Measurements from ENCODE around the gene GNLY.

The GNLY gene

GRCh38 chr2:85682378-85682777, 11.8 kb upstream of the GNLY start:
- peaks cover 2% of the 10 kb centered on the region; the same call in 1 of the 2 replicates for H3K4me1 ChIP-seq (ENCODE audit: low read length)
- H3K4me2 ChIP-seq (ENCODE audit: low read length): no peak overlapping the region
- H3K4me3 ChIP-seq (ENCODE audit: low read length): no peak overlapping the region
- TF ChIP-seq CTCF (IDR thresholded peaks at IDR 0.05; ENCODE audit: low read depth, low read length): no peak
- TF ChIP-seq EZH2phosphoT487 (IDR thresholded peaks at IDR 0.05; ENCODE audit: low read depth): no peak
- no peaks in the 10 kb centered on the region for H4K20me1 ChIP-seq (ENCODE audit: insufficient read depth, low read length)
- H3K9me3 ChIP-seq (ENCODE audit: insufficient read depth, low read length): no peaks in the 10 kb centered on the region
- no peaks in the 10 kb centered on the region for H3K79me2 ChIP-seq (ENCODE audit: low read length)
- H3K27ac ChIP-seq (ENCODE audit: low read length): no peak overlapping the region
- H2AFZ ChIP-seq (ENCODE audit: low read depth, low read length): no peak overlapping the region
- peaks cover 22% of the 10 kb centered on the region for H3K27me3 ChIP-seq (ENCODE audit: low read depth, low read length)
- no peak overlapping the region for H3K9ac ChIP-seq (ENCODE audit: low read length)
- no peaks in the 10 kb centered on the region for H3K36me3 ChIP-seq (replicated peaks; ENCODE audit: low read depth, low read length)

- Histone ChIP-seq H3K27ac (ENCODE audit: low read length) (no peak overlapping the region), H3K4me2 (ENCODE audit: low read length) (no peak overlapping the region), H2AFZ (ENCODE audit: low read depth, low read length) (peak overlapping the region; percentile 59; the same call in 1 of the 2 replicates), H3K9ac (ENCODE audit: low read length) (no peak overlapping the region), H3K27me3 (ENCODE audit: low read depth, low read length) (peaks cover 22% of the 10 kb centered on the region), H4K20me1 (ENCODE audit: insufficient read depth, low read length) (no peaks in the 10 kb centered on the region), H3K4me1 (ENCODE audit: low read length) (no peaks in the 10 kb centered on the region; the same call in 1 of the 2 replicates), H3K36me3 (replicated peaks; ENCODE audit: low read depth, low read length) (no peaks in the 10 kb centered on the region), H3K9me3 (ENCODE audit: insufficient read depth, low read length) (no peaks in the 10 kb centered on the region), H3K79me2 (ENCODE audit: low read length) (no peaks in the 10 kb centered on the region), H3K4me3 (ENCODE audit: low read length) (no peak overlapping the region)
- TF ChIP-seq EZH2phosphoT487 (IDR thresholded peaks at IDR 0.05; ENCODE audit: low read depth) (no peak), CTCF (IDR thresholded peaks at IDR 0.05; ENCODE audit: low read depth, low read length) (no peak)
These were observed 9.8 kb upstream of the GNLY start for GRCh38 chr2:85684380-85684779.

- no peaks in the 10 kb centered on the region for H3K79me2 ChIP-seq (ENCODE audit: low read length)
These were observed 9.4 kb upstream of the GNLY start for GRCh38 chr2:85684806-85685205.

DNA sequence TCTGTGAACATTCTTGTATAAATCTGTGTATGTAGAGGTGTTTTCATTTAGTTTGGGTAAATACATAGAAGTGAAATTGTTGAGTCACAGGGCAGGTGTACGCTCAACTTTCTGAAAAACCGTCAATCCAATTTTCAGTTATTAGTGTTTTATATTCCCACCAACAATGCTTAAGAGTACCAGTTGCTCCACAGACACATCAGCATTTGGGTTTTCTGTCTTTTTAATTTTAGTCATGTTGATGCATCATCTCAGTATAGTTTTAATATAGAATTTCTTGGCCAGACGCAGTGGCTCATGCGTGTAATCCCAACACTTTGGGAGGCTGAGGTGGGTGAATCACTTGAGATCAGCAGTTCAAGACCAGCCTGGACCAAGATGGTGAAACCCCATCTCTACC, 3.2 kb upstream of the GNLY start:
- Histone ChIP-seq H3K79me2 (ENCODE audit: low read length) (no peaks in the 10 kb centered on the region), H3K9me3 (ENCODE audit: insufficient read depth, low read length) (no peaks in the 10 kb centered on the region), H2AFZ (ENCODE audit: low read depth, low read length) (no peak overlapping the region), H3K4me1 (ENCODE audit: low read length) (no peaks in the 10 kb centered on the region), H3K27ac (ENCODE audit: low read length) (no peak overlapping the region), H3K9ac (ENCODE audit: low read length) (no peak overlapping the region), H3K36me3 (replicated peaks; ENCODE audit: low read depth, low read length) (no peaks in the 10 kb centered on the region), H3K4me2 (ENCODE audit: low read length) (no peak overlapping the region), H3K4me3 (ENCODE audit: low read length) (no peak overlapping the region), H3K27me3 (ENCODE audit: low read depth, low read length) (peaks cover 13% of the 10 kb centered on the region), H4K20me1 (ENCODE audit: insufficient read depth, low read length) (no peaks in the 10 kb centered on the region)
- TF ChIP-seq CTCF (IDR thresholded peaks at IDR 0.05; ENCODE audit: low read depth, low read length) (no peak), EZH2phosphoT487 (IDR thresholded peaks at IDR 0.05; ENCODE audit: low read depth) (no peak)

More at GRCh38 chr2:85684806-85685205, 9.4 kb upstream of the GNLY start:
- Histone ChIP-seq H3K4me2 (ENCODE audit: low read length) (no peak overlapping the region), H2AFZ (ENCODE audit: low read depth, low read length) (peak overlapping the region; percentile 59), H3K4me1 (ENCODE audit: low read length) (no peaks in the 10 kb centered on the region), H3K36me3 (replicated peaks; ENCODE audit: low read depth, low read length) (no peaks in the 10 kb centered on the region), H3K27ac (ENCODE audit: low read length) (no peak overlapping the region), H3K9ac (ENCODE audit: low read length) (no peak overlapping the region), H3K9me3 (ENCODE audit: insufficient read depth, low read length) (no peaks in the 10 kb centered on the region), H3K27me3 (ENCODE audit: low read depth, low read length) (peaks cover 22% of the 10 kb centered on the region), H4K20me1 (ENCODE audit: insufficient read depth, low read length) (no peaks in the 10 kb centered on the region), H3K4me3 (ENCODE audit: low read length) (no peak overlapping the region)
- TF ChIP-seq CTCF (IDR thresholded peaks at IDR 0.05; ENCODE audit: low read depth, low read length): no peak
- no peak for TF ChIP-seq EZH2phosphoT487 (IDR thresholded peaks at IDR 0.05; ENCODE audit: low read depth)

Data from OCI-LY3 (cell line).